PC-9 (cell line): ENCODE data around the gene RIMS1.

Source experiments
- EZH2 ChIP-seq: fragments of 200-600 bp; sonication (generic); IDR thresholded peaks from 2 replicates; pipeline ENCODE4 v1.8.0; 2017; ENCODE audit warnings: antibody characterized with exemption, low read depth
- TF ChIP-seq, protein P1 (sequence below): fragments of 200-600 bp; sonication (generic); conservative IDR thresholded peaks from 2 replicates; pipeline ENCODE4 v1.6.1; 2017; ENCODE audit warnings: mixed run types, antibody characterized with exemption, mild to moderate bottlenecking, moderate library complexity

DNA sequence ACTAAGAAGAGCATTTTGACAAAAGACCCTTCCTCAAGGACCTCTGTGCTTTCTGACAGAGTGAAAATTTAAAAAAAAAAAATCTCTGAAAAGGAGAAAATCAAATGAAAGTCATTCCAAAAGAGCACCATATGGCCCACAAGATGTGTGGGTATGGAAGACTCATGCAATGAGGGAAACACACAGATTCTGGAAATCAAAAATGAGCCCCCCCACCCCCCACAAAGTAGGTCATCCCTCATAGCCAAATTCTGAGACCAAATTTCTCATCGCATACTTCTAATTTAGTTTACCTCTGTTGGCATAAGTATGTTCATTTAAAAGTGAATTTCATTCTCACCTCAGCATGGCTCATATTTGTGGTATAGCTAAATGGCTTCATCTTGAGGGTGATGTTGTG, 554.3 kb downstream of the RIMS1 start:
- TF ChIP-seq, protein P1, sequence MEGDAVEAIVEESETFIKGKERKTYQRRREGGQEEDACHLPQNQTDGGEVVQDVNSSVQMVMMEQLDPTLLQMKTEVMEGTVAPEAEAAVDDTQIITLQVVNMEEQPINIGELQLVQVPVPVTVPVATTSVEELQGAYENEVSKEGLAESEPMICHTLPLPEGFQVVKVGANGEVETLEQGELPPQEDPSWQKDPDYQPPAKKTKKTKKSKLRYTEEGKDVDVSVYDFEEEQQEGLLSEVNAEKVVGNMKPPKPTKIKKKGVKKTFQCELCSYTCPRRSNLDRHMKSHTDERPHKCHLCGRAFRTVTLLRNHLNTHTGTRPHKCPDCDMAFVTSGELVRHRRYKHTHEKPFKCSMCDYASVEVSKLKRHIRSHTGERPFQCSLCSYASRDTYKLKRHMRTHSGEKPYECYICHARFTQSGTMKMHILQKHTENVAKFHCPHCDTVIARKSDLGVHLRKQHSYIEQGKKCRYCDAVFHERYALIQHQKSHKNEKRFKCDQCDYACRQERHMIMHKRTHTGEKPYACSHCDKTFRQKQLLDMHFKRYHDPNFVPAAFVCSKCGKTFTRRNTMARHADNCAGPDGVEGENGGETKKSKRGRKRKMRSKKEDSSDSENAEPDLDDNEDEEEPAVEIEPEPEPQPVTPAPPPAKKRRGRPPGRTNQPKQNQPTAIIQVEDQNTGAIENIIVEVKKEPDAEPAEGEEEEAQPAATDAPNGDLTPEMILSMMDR, result no peak
- TF ChIP-seq EZH2, result no peak
